B cell (primary cell): Measurements from ENCODE around the gene PARVB. TPM values are rescaled to one million over a fixed set of nuclear protein-coding genes. Genes with fewer than 3 reads are reported as not detected.

ENCODE experiments used
- ATAC-seq: fragments of 200-7000 bp; cut with Tn5 transposase; one replicate; pipeline ENCODE4 v1.10.0; 2021; ENCODE audit warnings: low read depth, mild to moderate bottlenecking, moderate number of reproducible peaks, moderate library complexity
- CTCF ChIA-PET: fragments of 350-600 bp; sonication (Branson Sonifier 250); formaldehyde crosslinking; loops from one replicate; lab custom pipeline; 2021; ENCODE audit warnings: antibody characterized with exemption, inconsistent platforms; lab: Charles Lee
- POLR2A ChIA-PET: fragments of 350-600 bp; sonication (Branson Sonifier 250); formaldehyde crosslinking; loops from one replicate; lab custom pipeline; 2021; ENCODE audit warnings: antibody characterized with exemption; lab: Charles Lee
- DNase-seq: peaks from one replicate; pipeline ENCODE4 v3.0.0; 2013
- H2AFZ ChIP-seq: 2 replicates; pipeline ENCODE4 v1.6.1; 2012; ENCODE audit warnings: mild to moderate bottlenecking, low read depth, low read length; ENCODE audit not compliant: insufficient read depth, poor library complexity, severe bottlenecking
- H3K27ac ChIP-seq, 2 donors: 1 replicate in 1 of 2; 2 replicates in 1 of 2; pipeline ENCODE4 v1.5.1; 2012 to 2013; ENCODE audit warnings: low read length in 2 of 2, mild to moderate bottlenecking in 2 of 2, moderate library complexity in 1 of 2
- H3K27me3 ChIP-seq, 4 experiments: fragments of 200-600 bp in 1 of 4; sonication (generic) in 1 of 4; replicated peaks in 1 of 4; 1 replicate in 2 of 4; 2 replicates in 2 of 4; pipeline versions ENCODE4 v1.6.1 to v1.7.0; 2013 to 2016; ENCODE audit warnings: low read length in 3 of 4, mild to moderate bottlenecking in 2 of 4, mixed read lengths in 1 of 4, moderate library complexity in 1 of 4; ENCODE audit not compliant: insufficient read depth in 4 of 4, control insufficient read depth in 3 of 4; ENCODE audit errors: control extremely low read depth in 1 of 4
- H3K36me3 ChIP-seq, 2 experiments: replicated peaks in 1 of 2; 1 replicate in 1 of 2; 2 replicates in 1 of 2; pipeline versions ENCODE4 v1.6.1 to v1.7.1; 2013; ENCODE audit warnings: low read length in 1 of 2; ENCODE audit not compliant: insufficient read depth in 2 of 2, control insufficient read depth in 1 of 2; ENCODE audit errors: control extremely low read depth in 1 of 2, extremely low read depth in 1 of 2
- H3K4me1 ChIP-seq, 2 donors: fragments of 200-600 bp in 1 of 2; sonication (generic) in 1 of 2; 1 replicate in 1 of 2; 2 replicates in 1 of 2; pipeline versions ENCODE4 v1.5.1 to v1.6.1; 2013 to 2017; ENCODE audit warnings: low read length in 2 of 2; ENCODE audit not compliant: control insufficient read depth in 2 of 2, insufficient read depth in 2 of 2
- H3K4me2 ChIP-seq: replicated peaks from 2 replicates; pipeline ENCODE3; 2012; ENCODE audit warnings: mild to moderate bottlenecking, low read depth, low read length; ENCODE audit not compliant: poor library complexity, severe bottlenecking
- H3K4me3 ChIP-seq, 5 experiments: fragments of 200-600 bp in 1 of 5; sonication (generic) in 1 of 5; 1 replicate in 3 of 5; 2 replicates in 2 of 5; pipeline versions ENCODE4 v1.5.1 to v1.7.0; 2011 to 2016; ENCODE audit warnings: low read length in 4 of 5, mild to moderate bottlenecking in 4 of 5, low read depth in 2 of 5, control low read depth in 1 of 5, moderate library complexity in 1 of 5; ENCODE audit not compliant: insufficient read depth in 1 of 5; ENCODE audit errors: control extremely low read depth in 1 of 5, extremely low read depth in 1 of 5
- H3K79me2 ChIP-seq: fragments of 200-600 bp; sonication (generic); one replicate; pipeline ENCODE4 v1.6.0; 2016; ENCODE audit warnings: low read length; ENCODE audit not compliant: control insufficient read depth, insufficient read depth
- H3K9ac ChIP-seq: fragments of 200-600 bp; sonication (generic); 2 replicates; pipeline ENCODE4 v1.6.1; 2017; ENCODE audit warnings: mild to moderate bottlenecking, low read length, moderate library complexity
- H3K9me3 ChIP-seq, 3 donors: one replicate each; pipeline versions ENCODE4 v1.6.1 to v1.7.1; 2013; ENCODE audit warnings: low read length in 2 of 3; ENCODE audit not compliant: control insufficient read depth in 2 of 3, insufficient read depth in 1 of 3; ENCODE audit errors: control extremely low read depth in 1 of 3
- H4K20me1 ChIP-seq: 2 replicates; pipeline ENCODE4 v1.6.0; 2012; ENCODE audit warnings: mild to moderate bottlenecking, low read length; ENCODE audit not compliant: insufficient read depth, control insufficient read depth, poor library complexity, severe bottlenecking
- H3K27ac Mint-ChIP-seq: one replicate; pipeline ENCODE4 v1.8.0; 2021; ENCODE audit warnings: mixed read lengths
- H3K27me3 Mint-ChIP-seq: one replicate; pipeline ENCODE4 v1.8.0; 2021; ENCODE audit warnings: mixed read lengths
- H3K4me1 Mint-ChIP-seq: one replicate; pipeline ENCODE4 v1.8.0; 2021; ENCODE audit warnings: mixed read lengths
- H3K4me3 Mint-ChIP-seq: one replicate; pipeline ENCODE4 v1.8.0; 2021; ENCODE audit warnings: mixed read lengths
- H3K9me3 Mint-ChIP-seq: one replicate; pipeline ENCODE4 v1.8.0; 2022; ENCODE audit warnings: mixed read lengths; ENCODE audit not compliant: insufficient read depth
- EZH2 ChIP-seq: IDR thresholded peaks from 2 replicates; pipeline ENCODE4 v1.6.1; 2012; ENCODE audit warnings: borderline replicate concordance, low read depth, mild to moderate bottlenecking, moderate library complexity, low read length; ENCODE audit not compliant: insufficient read depth, poor library complexity, severe bottlenecking
- WGBS: methylation state at CpG from one replicate; pipeline ENCODE4 v1.1.5; 2013; ENCODE audit warnings: missing lambda C conversion rate; ENCODE audit not compliant: insufficient coverage; 5-methylcytosine and 5-hydroxymethylcytosine counted together
- intact Hi-C: fragments of 100-400 bp; cut with micrococcal nuclease; formaldehyde crosslinking; loops from one replicate; pipeline ENCODE4 v1.10.0; 2022
- polyA plus RNA-seq: library from polyadenylated mRNA; depleted of rRNA; stranded (reverse); fragments of >200 nt; gene quantifications from 2 replicates; pipeline ENCODE4 v1.2.3, GENCODE V29; 2012
- total RNA-seq, 2 donors: library from RNA; stranded (reverse); fragments of 120-200 nt in 1 of 2; gene quantifications; 1 replicate in 1 of 2; 2 replicates in 1 of 2; pipeline versions ENCODE4 v1.2.3 to v1.2.4, GENCODE V29; 2013 to 2022
- TF ChIP-seq, protein P1 (sequence below): fragments of 200-600 bp; IDR thresholded peaks from one replicate; pipeline ENCODE4 v1.8.0; 2022; ENCODE audit warnings: antibody characterized with exemption, mild to moderate bottlenecking

PARVB gene
- total and polyA plus RNA-seq, 2 donors (not counting 1 experiment from before 2014, with no cell fraction given), result 48.0 to 49.4 TPM

DNA sequence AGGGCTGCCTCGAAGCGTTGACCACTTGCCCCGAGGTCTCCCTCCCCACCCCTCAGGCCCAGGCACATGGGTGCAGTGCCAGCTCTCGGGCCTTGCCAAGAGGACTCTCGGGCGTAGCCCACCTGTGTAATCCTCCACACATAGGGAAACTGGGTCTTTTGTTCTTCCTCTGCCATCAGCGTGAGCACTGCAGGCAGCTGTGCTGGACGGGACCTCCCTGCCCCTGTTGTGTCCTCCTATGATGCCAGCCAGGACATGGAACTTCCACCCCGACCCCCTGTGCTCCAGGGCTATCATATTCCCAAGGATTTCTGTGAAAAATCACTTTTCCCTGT lies 66.4 kb downstream of the PARVB start:
- Histone ChIP-seq H3K4me2 (no peak overlapping the region), H3K9ac (no peak overlapping the region), H4K20me1 (peaks cover 27% of the 10 kb centered on the region), H3K4me3 (no peak overlapping the region), H3K36me3 (peaks cover 0 to 26% of the 10 kb centered on the region in 2 experiments), H3K4me1 (peaks cover 0 to 2% of the 10 kb centered on the region in 2 donors), H3K27me3 (no peaks in the 10 kb centered on the region), H3K27ac (no peak overlapping the region), H3K9me3 (peaks cover 0 to under 1% (median 0%) of the 10 kb centered on the region in 3 donors), H2AFZ (no peak overlapping the region), H3K79me2 (peaks cover 31% of the 10 kb centered on the region)
- Mint-ChIP-seq H3K27me3 (no peaks in the 10 kb centered on the region), H3K27ac (no peak overlapping the region), H3K4me3 (no peak overlapping the region), H3K9me3 (no peaks in the 10 kb centered on the region), H3K4me1 (peaks cover 2% of the 10 kb centered on the region)
- no peak for DNase-seq
- TF ChIP-seq, protein P1, sequence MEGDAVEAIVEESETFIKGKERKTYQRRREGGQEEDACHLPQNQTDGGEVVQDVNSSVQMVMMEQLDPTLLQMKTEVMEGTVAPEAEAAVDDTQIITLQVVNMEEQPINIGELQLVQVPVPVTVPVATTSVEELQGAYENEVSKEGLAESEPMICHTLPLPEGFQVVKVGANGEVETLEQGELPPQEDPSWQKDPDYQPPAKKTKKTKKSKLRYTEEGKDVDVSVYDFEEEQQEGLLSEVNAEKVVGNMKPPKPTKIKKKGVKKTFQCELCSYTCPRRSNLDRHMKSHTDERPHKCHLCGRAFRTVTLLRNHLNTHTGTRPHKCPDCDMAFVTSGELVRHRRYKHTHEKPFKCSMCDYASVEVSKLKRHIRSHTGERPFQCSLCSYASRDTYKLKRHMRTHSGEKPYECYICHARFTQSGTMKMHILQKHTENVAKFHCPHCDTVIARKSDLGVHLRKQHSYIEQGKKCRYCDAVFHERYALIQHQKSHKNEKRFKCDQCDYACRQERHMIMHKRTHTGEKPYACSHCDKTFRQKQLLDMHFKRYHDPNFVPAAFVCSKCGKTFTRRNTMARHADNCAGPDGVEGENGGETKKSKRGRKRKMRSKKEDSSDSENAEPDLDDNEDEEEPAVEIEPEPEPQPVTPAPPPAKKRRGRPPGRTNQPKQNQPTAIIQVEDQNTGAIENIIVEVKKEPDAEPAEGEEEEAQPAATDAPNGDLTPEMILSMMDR, result no peak
- no peak for TF ChIP-seq EZH2
- ChIA-PET POLR2A (no interaction called here), CTCF (interaction anchor here (0.6 kb wide), 1 partner anchor 30 kb away, joined by 3 read pairs; no protein-coding TSS in a partner anchor)
- intact Hi-C loops, result no loop called here
- 96% methylated on average over 8 of the region's 9 CpGs for WGBS
- no peak for ATAC-seq

GRCh38 chr22:44091021-44091721 lies 67.1 kb downstream of the PARVB start:
- no peak overlapping the region for H3K27ac Mint-ChIP-seq

More at GRCh38 chr22:44091021-44091721, 67.1 kb downstream of the PARVB start:
- WGBS, result 96% methylated on average over 7 of the region's 14 CpGs
- H3K36me3 ChIP-seq, result peaks cover 0 to 30% of the 10 kb centered on the region in 2 experiments
- no peak overlapping the region for H3K27ac ChIP-seq
- TF ChIP-seq EZH2, result no peak
- TF ChIP-seq, protein P1, result no peak
- H4K20me1 ChIP-seq, result peaks cover 27% of the 10 kb centered on the region
- CTCF ChIA-PET, result interaction anchor here (0.6 kb wide), 1 partner anchor 30 kb away, joined by 3 read pairs; no protein-coding TSS in a partner anchor
- no peaks in the 10 kb centered on the region for H3K4me1 ChIP-seq
- ATAC-seq (no peak), DNase-seq (no peak)
- no peaks in the 10 kb centered on the region for H3K9me3 ChIP-seq
- no peaks in the 10 kb centered on the region for H3K27me3 ChIP-seq
- no peaks in the 10 kb centered on the region for H3K27me3 Mint-ChIP-seq
- no peaks in the 10 kb centered on the region for H3K4me1 Mint-ChIP-seq
- H3K9me3 Mint-ChIP-seq, result no peaks in the 10 kb centered on the region
- no peak overlapping the region for H3K4me2 ChIP-seq
- no peak overlapping the region for H3K4me3 Mint-ChIP-seq
- H2AFZ ChIP-seq, result no peak overlapping the region
- H3K9ac ChIP-seq, result no peak overlapping the region
- intact Hi-C loops, result no loop called here
- H3K4me3 ChIP-seq, result no peak overlapping the region
- H3K79me2 ChIP-seq, result peaks cover 32% of the 10 kb centered on the region
- POLR2A ChIA-PET, result no interaction called here
